Endothelial cell (in vitro differentiated cells): ENCODE results near the gene FZD10. TPM values are rescaled to one million over a fixed set of nuclear protein-coding genes. Genes with fewer than 3 reads are reported as not detected.

Experiments used
- DNase-seq: peaks from one replicate; pipeline ENCODE4 v3.0.0; 2021; ENCODE audit warnings: low spot score
- H3K27ac Mint-ChIP-seq: one replicate; pipeline ENCODE4 v1.8.0; 2021; ENCODE audit warnings: mixed read lengths, inconsistent platforms; ENCODE audit not compliant: unreplicated experiment
- H3K27me3 Mint-ChIP-seq: one replicate; pipeline ENCODE4 v1.8.0; 2021; ENCODE audit warnings: mild to moderate bottlenecking, moderate library complexity, mixed read lengths, inconsistent platforms; ENCODE audit not compliant: unreplicated experiment
- H3K36me3 Mint-ChIP-seq: one replicate; pipeline ENCODE4 v1.8.0; 2021; ENCODE audit warnings: mild to moderate bottlenecking, low read depth, mixed read lengths, inconsistent platforms; ENCODE audit not compliant: unreplicated experiment
- H3K4me1 Mint-ChIP-seq: one replicate; pipeline ENCODE4 v1.8.0; 2021; ENCODE audit warnings: mild to moderate bottlenecking, mixed read lengths, inconsistent platforms; ENCODE audit not compliant: unreplicated experiment
- H3K4me3 Mint-ChIP-seq: one replicate; pipeline ENCODE4 v1.8.0; 2021; ENCODE audit warnings: mild to moderate bottlenecking, mixed read lengths, inconsistent platforms; ENCODE audit not compliant: unreplicated experiment
- H3K9me3 Mint-ChIP-seq: one replicate; pipeline ENCODE4 v1.8.0; 2021; ENCODE audit warnings: mixed read lengths, inconsistent platforms; ENCODE audit not compliant: unreplicated experiment
- total RNA-seq: library from RNA; stranded (reverse); fragmentation: NEBNext Ultra II Directional; extraction: Animal tissue kit (Norgen Biotek cat#: 25700); gene quantifications from one replicate; pipeline ENCODE4 v1.2.1, GENCODE V29; 2021; ENCODE audit not compliant: unreplicated experiment
- TF ChIP-seq, protein P1 (sequence below): fragments of 200-600 bp; sonication (generic); IDR thresholded peaks from one replicate; pipeline ENCODE4 v1.5.0; 2021; ENCODE audit warnings: antibody characterized with exemption; ENCODE audit not compliant: unreplicated experiment

Gene FZD10
- total RNA-seq, 1 donor from 2014 or later = not detected

DNA sequence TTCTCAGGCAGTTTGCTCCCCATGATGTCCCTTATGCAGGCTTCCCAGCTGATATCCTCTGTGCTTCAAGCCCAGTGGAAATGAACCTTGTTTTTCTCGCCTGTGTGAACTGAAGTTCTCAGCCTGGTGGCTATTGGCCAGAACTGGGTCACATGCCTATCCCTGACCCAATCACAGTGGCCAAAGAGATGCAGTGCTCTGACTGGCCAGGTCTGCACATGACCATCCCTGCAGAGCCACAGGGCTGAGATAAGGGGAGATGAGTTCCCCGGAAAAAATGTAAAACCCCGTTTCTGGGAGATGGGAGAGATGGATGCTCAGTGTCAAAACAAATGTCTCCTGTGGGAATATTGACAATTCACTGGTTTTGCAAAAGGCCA is 34.7 kb upstream of the FZD10 start:
- peaks cover 38% of the 10 kb centered on the region for H3K9me3 Mint-ChIP-seq
- TF ChIP-seq, protein P1, sequence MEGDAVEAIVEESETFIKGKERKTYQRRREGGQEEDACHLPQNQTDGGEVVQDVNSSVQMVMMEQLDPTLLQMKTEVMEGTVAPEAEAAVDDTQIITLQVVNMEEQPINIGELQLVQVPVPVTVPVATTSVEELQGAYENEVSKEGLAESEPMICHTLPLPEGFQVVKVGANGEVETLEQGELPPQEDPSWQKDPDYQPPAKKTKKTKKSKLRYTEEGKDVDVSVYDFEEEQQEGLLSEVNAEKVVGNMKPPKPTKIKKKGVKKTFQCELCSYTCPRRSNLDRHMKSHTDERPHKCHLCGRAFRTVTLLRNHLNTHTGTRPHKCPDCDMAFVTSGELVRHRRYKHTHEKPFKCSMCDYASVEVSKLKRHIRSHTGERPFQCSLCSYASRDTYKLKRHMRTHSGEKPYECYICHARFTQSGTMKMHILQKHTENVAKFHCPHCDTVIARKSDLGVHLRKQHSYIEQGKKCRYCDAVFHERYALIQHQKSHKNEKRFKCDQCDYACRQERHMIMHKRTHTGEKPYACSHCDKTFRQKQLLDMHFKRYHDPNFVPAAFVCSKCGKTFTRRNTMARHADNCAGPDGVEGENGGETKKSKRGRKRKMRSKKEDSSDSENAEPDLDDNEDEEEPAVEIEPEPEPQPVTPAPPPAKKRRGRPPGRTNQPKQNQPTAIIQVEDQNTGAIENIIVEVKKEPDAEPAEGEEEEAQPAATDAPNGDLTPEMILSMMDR = no peak
- no peak overlapping the region for H3K27ac Mint-ChIP-seq
- peaks cover 8% of the 10 kb centered on the region for H3K36me3 Mint-ChIP-seq
- no peak overlapping the region for H3K4me3 Mint-ChIP-seq
- no peak for DNase-seq
- H3K27me3 Mint-ChIP-seq = peaks cover 14% of the 10 kb centered on the region
- H3K4me1 Mint-ChIP-seq = no peaks in the 10 kb centered on the region

DNA sequence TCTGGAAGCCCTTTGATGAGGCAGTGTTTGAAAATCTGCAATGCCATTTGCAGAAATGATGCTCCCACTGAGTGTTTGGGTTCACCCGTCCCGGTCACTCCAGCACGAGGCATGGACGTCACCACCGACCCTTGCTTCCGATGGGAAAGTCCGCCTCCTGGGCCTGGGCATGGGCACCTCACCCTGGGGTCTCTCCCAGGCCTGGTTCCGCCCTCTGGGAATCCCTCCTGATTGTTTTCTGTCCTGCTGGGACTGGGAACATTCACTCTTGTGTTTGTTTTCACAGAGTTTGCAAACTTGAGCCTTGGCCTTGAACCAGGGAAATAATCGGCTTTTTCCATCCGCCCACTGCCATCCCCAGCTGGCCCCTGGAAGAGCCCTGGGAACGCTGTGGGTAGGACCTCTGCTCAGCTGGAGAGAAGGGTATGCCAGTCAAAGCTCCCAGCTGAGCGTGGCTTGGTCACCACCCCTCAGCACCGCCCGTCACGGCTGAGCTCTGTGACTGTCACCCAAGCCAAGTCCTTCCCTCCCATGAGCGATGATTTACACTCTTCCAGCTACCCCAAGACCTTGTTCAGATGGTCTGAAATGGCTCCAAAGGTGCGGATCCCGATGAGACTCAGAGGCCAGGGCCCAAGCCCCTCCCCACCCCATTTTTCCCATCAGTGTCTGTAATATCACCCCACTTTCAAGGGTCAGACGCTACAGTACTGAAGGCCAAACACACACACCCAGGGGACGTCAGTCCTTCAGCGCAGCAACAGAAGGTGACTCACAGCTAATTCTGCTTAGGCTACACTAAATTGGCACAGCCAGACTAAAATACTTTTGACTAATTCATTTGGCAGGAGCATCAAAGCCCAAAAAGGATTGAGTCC is 34.1 kb upstream of the FZD10 start:
- H3K27me3 Mint-ChIP-seq = peaks cover 19% of the 10 kb centered on the region
- H3K4me3 Mint-ChIP-seq = no peak overlapping the region
- TF ChIP-seq, protein P1 = no peak
- DNase-seq = no peak
- H3K4me1 Mint-ChIP-seq = no peaks in the 10 kb centered on the region
- H3K9me3 Mint-ChIP-seq = peaks cover 38% of the 10 kb centered on the region
- peaks cover 8% of the 10 kb centered on the region for H3K36me3 Mint-ChIP-seq
- H3K27ac Mint-ChIP-seq = no peak overlapping the region

DNA sequence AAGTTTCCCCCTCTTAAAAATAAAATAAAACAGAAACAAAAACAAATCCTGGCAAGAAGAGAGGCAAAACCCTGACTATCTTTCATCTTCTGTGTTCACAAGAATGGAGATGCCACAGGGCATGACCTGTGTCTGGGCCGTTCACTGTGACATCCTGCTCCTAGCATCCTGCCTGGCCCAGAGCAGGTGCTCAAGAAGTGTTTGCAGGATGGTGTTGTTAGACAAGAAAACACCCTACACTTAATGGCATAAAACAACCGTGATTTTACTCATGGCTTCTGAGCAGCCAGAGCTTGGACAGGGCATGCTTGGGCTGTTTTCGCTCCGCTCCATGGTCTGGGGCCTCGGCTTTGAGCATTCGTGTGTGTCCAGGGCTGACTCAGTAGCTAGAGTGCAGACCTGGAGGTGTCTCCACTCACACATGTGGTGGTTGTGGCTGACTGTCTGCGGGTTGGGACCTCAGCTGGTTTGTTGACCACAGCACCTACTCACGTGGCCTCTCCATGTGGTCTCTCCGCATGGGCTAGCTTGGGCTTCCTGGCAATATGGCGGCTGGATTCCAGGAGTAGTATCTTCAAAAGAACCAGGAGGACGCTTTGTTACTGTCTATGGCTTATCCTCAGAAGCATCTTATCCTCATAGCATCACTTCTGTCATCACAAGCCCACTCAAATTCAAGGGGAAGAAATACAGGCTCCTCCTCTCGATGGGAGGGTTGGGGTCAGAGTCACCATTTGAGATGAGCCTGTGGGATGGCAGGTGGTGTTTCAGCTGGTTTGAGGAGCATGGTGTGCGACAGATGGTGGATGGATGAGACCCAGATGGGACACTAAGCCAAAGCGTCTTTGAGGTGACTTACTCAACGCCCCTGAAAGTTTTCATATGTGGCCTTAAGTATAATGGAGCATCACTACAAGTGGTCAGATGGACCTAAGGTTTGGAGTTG is 33.2 kb upstream of the FZD10 start:
- Mint-ChIP-seq H3K27me3 (peaks cover 23% of the 10 kb centered on the region), H3K9me3 (peaks cover 43% of the 10 kb centered on the region), H3K27ac (no peak overlapping the region), H3K4me1 (no peaks in the 10 kb centered on the region), H3K4me3 (no peak overlapping the region), H3K36me3 (peaks cover 12% of the 10 kb centered on the region)
- no peak for DNase-seq
- TF ChIP-seq, protein P1 = no peak

DNA sequence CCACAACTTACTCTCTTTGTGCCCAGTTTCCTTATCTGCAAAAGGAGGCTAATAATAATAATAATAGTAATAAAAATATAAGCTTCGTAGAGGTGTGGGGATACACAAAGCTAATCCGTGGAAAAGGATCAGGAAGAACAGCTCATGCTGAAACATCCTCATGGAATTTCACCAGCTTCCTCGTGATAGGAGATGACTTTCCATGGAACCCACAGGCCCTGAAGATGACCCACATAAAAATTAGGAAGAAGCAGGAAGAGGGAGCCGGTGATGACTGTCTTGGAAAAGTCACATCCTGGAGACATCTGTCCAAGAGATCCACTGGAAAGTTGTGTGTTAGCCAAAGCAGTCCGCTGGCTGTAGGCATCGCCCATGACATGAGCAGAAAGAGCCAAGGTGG is 31.9 kb upstream of the FZD10 start:
- TF ChIP-seq, protein P1 = no peak
- H3K27ac Mint-ChIP-seq = no peak overlapping the region
- peak overlapping the region; percentile 56 for H3K4me3 Mint-ChIP-seq
- no peaks in the 10 kb centered on the region for H3K4me1 Mint-ChIP-seq
- H3K9me3 Mint-ChIP-seq = peaks cover 50% of the 10 kb centered on the region
- peaks cover 19% of the 10 kb centered on the region for H3K36me3 Mint-ChIP-seq
- peaks cover 27% of the 10 kb centered on the region for H3K27me3 Mint-ChIP-seq
- DNase-seq = no peak
